Esophagus squamous epithelium (tissue), 4 donors: ENCODE measurements around the gene AKNA.
"Not testable (repeated sequence)": the region's sequence is repeated elsewhere in the genome, so short reads cannot be mapped to it uniquely, and the experiment has no call there.

Source experiments
- POLR2A ChIP-seq, 4 donors: fragments of 450-650 bp; IDR thresholded peaks; one replicate each; pipeline ENCODE4 v1.6.1; 2017; ENCODE audit warnings: antibody characterized with exemption in 4 of 4, mild to moderate bottlenecking in 4 of 4, moderate library complexity in 3 of 4
- TF ChIP-seq, protein P1 (sequence below), 6 experiments: fragments of 450-650 bp in 4 of 6; fragments of 200-600 bp in 2 of 6; sonication (generic) in 2 of 6; IDR thresholded peaks; one replicate each; pipeline ENCODE4 v1.5.1; 2016 to 2019; ENCODE audit warnings: antibody characterized with exemption in 6 of 6, mild to moderate bottlenecking in 4 of 6, moderate library complexity in 4 of 6

DNA sequence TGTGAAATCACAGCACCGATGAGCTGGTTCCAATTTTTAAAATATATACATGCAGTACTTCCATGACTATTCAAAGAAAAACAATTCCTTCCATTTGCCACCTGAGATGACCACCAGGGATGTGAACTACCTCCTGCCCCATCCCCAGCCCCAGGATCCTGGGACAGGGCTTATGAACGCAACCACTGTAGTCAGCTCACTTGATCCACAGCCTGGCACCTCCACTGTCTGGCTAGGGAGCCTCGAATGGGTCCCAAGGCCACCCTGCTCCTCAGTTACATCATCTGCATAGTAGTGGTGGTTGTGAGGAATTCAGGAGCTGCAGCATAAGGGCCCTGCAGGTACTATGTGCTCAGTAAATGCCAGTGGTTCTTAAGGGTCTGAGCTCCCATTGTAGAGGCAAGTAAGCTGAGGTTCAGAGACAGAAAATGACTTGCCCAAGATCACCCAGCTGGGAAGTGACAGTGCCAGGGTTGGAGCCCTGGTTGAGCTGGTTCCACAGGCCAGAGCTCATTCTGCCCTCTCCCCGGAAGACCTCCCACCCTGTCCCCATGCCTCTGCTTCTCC, 55.2 kb downstream of the AKNA start:
- TF ChIP-seq, protein P1, sequence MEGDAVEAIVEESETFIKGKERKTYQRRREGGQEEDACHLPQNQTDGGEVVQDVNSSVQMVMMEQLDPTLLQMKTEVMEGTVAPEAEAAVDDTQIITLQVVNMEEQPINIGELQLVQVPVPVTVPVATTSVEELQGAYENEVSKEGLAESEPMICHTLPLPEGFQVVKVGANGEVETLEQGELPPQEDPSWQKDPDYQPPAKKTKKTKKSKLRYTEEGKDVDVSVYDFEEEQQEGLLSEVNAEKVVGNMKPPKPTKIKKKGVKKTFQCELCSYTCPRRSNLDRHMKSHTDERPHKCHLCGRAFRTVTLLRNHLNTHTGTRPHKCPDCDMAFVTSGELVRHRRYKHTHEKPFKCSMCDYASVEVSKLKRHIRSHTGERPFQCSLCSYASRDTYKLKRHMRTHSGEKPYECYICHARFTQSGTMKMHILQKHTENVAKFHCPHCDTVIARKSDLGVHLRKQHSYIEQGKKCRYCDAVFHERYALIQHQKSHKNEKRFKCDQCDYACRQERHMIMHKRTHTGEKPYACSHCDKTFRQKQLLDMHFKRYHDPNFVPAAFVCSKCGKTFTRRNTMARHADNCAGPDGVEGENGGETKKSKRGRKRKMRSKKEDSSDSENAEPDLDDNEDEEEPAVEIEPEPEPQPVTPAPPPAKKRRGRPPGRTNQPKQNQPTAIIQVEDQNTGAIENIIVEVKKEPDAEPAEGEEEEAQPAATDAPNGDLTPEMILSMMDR (IDR thresholded peaks at IDR 0.05), result not testable (repeated sequence)
- not testable (repeated sequence) for TF ChIP-seq POLR2A (IDR thresholded peaks at IDR 0.05)
